KMS-11 (cell line): ENCODE data around the gene ARHGAP5.

Experiments used
- H2AFZ ChIP-seq: fragments of 200-600 bp; sonication (generic); 2 replicates; pipeline ENCODE4 v1.6.1; 2016; ENCODE audit warnings: antibody characterized with exemption, mixed run types, low read depth
- H3K27ac ChIP-seq: fragments of 200-600 bp; sonication (generic); 2 replicates; pipeline ENCODE4 v1.6.1; 2016; ENCODE audit warnings: mild to moderate bottlenecking, mixed run types
- H3K27me3 ChIP-seq: fragments of 200-600 bp; sonication (generic); 2 replicates; pipeline ENCODE4 v1.6.1; 2017; ENCODE audit warnings: mild to moderate bottlenecking, low read depth, mixed run types, moderate library complexity; ENCODE audit not compliant: insufficient read depth
- H3K36me3 ChIP-seq: fragments of 200-600 bp; sonication (generic); 2 replicates; pipeline ENCODE4 v1.6.1; 2017; ENCODE audit warnings: mild to moderate bottlenecking, mixed run types; ENCODE audit not compliant: insufficient read depth
- H3K4me1 ChIP-seq: fragments of 200-600 bp; sonication (generic); 2 replicates; pipeline ENCODE4 v1.6.1; 2016; ENCODE audit warnings: mild to moderate bottlenecking, low read depth, mixed run types; ENCODE audit not compliant: poor library complexity, severe bottlenecking
- H3K4me2 ChIP-seq: fragments of 200-600 bp; sonication (generic); 2 replicates; pipeline ENCODE4 v1.7.0; 2016; ENCODE audit warnings: mild to moderate bottlenecking, mixed run types
- H3K4me3 ChIP-seq: fragments of 200-600 bp; sonication (generic); IDR thresholded peaks from 2 replicates; pipeline ENCODE4 v1.6.1; 2017; ENCODE audit warnings: low read depth, low read length, mixed read lengths; ENCODE audit not compliant: insufficient read depth
- H3K79me2 ChIP-seq: fragments of 200-600 bp; sonication (generic); 2 replicates; pipeline ENCODE4 v1.6.1; 2016; ENCODE audit warnings: low read depth, mixed run types; ENCODE audit not compliant: insufficient read depth
- H3K9ac ChIP-seq: fragments of 200-600 bp; sonication (generic); 2 replicates; pipeline ENCODE4 v1.6.1; 2016; ENCODE audit warnings: mild to moderate bottlenecking, mixed run types
- H4K20me1 ChIP-seq: fragments of 200-600 bp; sonication (generic); 2 replicates; pipeline ENCODE4 v1.6.1; 2016; ENCODE audit warnings: mild to moderate bottlenecking, mixed run types; ENCODE audit not compliant: insufficient read depth
- CTCF ChIP-seq: fragments of 200-600 bp; sonication (generic); conservative IDR thresholded peaks from 2 replicates; pipeline ENCODE4 v1.6.1; 2017; ENCODE audit warnings: low read depth, mild to moderate bottlenecking, antibody characterized with exemption, low read length, moderate library complexity, mixed read lengths

Gene ARHGAP5

GRCh38 chr14:32038876-32039275, 38.2 kb upstream of the ARHGAP5 start:
- H3K4me1 ChIP-seq: no peaks in the 10 kb centered on the region
- TF ChIP-seq CTCF: no peak
- H2AFZ ChIP-seq: no peak overlapping the region
- no peaks in the 10 kb centered on the region for H4K20me1 ChIP-seq
- no peaks in the 10 kb centered on the region for H3K36me3 ChIP-seq
- no peak overlapping the region for H3K4me3 ChIP-seq
- no peaks in the 10 kb centered on the region for H3K79me2 ChIP-seq
- H3K4me2 ChIP-seq: no peak overlapping the region
- no peaks in the 10 kb centered on the region for H3K27me3 ChIP-seq
- no peak overlapping the region for H3K9ac ChIP-seq
- no peak overlapping the region for H3K27ac ChIP-seq

GRCh38 chr14:32039401-32040030, 37.6 kb upstream of the ARHGAP5 start:
- Histone ChIP-seq H3K4me3 (no peak overlapping the region), H3K79me2 (no peaks in the 10 kb centered on the region), H2AFZ (no peak overlapping the region), H4K20me1 (no peaks in the 10 kb centered on the region), H3K27ac (no peak overlapping the region), H3K4me2 (no peak overlapping the region), H3K4me1 (no peaks in the 10 kb centered on the region), H3K9ac (no peak overlapping the region), H3K27me3 (no peaks in the 10 kb centered on the region), H3K36me3 (no peaks in the 10 kb centered on the region)
- no peak for TF ChIP-seq CTCF

GRCh38 chr14:32043624-32044023, 33.5 kb upstream of the ARHGAP5 start:
- no peak overlapping the region for H3K27ac ChIP-seq
- no peak overlapping the region for H2AFZ ChIP-seq
- H3K36me3 ChIP-seq: no peaks in the 10 kb centered on the region
- no peaks in the 10 kb centered on the region for H4K20me1 ChIP-seq
- H3K4me2 ChIP-seq: no peak overlapping the region
- H3K4me3 ChIP-seq: no peak overlapping the region
- no peaks in the 10 kb centered on the region for H3K4me1 ChIP-seq
- H3K79me2 ChIP-seq: no peaks in the 10 kb centered on the region
- no peak overlapping the region for H3K9ac ChIP-seq
- no peaks in the 10 kb centered on the region for H3K27me3 ChIP-seq
- TF ChIP-seq CTCF: no peak

GRCh38 chr14:32044454-32044853, 32.6 kb upstream of the ARHGAP5 start:
- Histone ChIP-seq H3K79me2 (no peaks in the 10 kb centered on the region), H3K9ac (no peak overlapping the region), H4K20me1 (no peaks in the 10 kb centered on the region), H3K4me3 (no peak overlapping the region), H2AFZ (no peak overlapping the region), H3K27ac (no peak overlapping the region), H3K36me3 (no peaks in the 10 kb centered on the region), H3K4me1 (no peaks in the 10 kb centered on the region), H3K27me3 (no peaks in the 10 kb centered on the region), H3K4me2 (no peak overlapping the region)
- TF ChIP-seq CTCF: no peak
